RPMI7951 (cell line): ENCODE measurements around the gene PIRT. TPM values are rescaled to one million over a fixed set of nuclear protein-coding genes. Genes with fewer than 3 reads are reported as not detected.
A peak's percentile ranks its signal among the peaks of the same experiment; 100 is the strongest.
"Not testable (repeated sequence)": the region's sequence is repeated elsewhere in the genome, so short reads cannot be mapped to it uniquely, and the experiment has no call there.

Source experiments
- DNase-seq: peaks from one replicate; pipeline ENCODE4 v3.0.0-alpha.2; 2012; ENCODE audit warnings: low read depth
- total RNA-seq: library from RNA; depleted of rRNA; stranded (reverse); fragments of >200 nt; shearing (Covaris generic); gene quantifications from 2 replicates; pipeline ENCODE4 v1.2.3, GENCODE V29; 2014; rRNA removed

The PIRT gene
- total RNA-seq: not detected in 2 replicates

DNA sequence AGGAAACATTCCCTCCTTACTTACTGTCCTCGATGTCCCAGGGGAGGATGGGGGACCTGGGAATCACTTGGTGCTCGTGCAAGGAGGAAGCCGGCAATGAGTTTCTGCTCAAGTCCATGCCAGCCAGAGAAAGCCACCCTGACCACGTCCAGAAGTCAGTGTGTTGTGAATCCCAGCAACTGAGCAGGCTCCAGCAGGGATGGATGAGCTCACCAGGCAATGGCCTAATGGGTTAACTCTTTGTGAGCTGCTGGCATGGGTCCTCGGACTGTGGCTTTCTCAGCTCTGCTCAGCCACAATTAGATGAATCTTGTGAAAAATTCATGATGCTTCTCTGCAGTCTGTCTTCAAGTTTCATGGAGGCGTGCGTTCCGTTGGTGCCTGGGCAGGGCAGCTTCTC lies at the start of gene PIRT:
TSS of gene PIRT (minus strand) at position 167 of the 400 bp plus-strand sequence. CDS start 12,442 bp downstream, outside the sequence.
- no peak for DNase-seq

DNA sequence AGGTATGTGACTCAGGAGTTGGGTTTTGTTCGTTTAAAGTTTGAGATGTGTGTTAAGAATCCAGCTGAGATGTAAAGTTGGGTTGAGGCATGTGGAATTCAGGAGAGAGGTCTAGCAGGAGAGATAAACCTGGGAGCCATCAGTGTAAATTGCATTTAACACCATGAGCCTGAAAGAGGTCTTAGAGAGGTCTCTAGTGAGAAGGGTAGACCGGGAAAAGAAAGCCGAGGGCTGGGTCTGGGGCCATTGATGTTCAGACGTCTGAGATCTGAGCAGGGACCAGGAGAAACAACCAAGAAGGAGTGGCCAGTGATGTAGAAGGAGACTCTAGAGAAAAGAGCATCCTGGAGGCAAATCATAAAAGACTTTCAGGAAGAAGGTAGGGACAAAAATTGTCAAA lies 44.1 kb upstream of the PIRT start:
- DNase-seq: no peak

DNA sequence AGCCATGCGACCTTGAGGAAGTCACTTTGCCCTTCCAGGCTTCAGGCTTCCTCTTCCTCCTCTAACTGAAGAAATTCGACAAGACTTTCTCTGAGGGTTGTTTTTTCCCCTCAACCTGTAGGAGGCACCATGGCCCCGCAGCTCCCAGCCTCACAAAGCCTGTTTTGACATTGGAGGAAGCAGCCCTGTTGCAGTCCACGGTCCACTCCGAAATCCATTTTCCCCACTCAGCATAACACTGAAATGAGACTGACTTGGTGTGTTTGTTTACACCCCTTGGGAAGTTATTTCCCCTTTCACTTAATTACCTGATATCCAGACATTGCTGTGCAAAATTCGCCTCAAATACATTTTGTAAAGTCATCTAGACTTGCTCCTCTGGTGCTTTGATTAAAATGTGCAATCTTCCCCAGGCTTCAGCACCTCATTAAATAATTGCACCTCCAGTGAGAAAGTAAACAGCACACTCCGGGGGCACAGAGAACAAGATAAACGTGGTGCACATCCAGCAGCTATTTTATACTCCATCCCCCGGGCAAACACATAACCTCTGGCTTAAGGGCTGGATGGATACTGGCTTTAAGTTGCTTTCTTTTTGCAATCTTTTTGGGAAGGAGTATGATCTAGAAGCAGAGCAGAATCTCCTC lies 41.4 kb upstream of the PIRT start:
- no peak for DNase-seq

DNA sequence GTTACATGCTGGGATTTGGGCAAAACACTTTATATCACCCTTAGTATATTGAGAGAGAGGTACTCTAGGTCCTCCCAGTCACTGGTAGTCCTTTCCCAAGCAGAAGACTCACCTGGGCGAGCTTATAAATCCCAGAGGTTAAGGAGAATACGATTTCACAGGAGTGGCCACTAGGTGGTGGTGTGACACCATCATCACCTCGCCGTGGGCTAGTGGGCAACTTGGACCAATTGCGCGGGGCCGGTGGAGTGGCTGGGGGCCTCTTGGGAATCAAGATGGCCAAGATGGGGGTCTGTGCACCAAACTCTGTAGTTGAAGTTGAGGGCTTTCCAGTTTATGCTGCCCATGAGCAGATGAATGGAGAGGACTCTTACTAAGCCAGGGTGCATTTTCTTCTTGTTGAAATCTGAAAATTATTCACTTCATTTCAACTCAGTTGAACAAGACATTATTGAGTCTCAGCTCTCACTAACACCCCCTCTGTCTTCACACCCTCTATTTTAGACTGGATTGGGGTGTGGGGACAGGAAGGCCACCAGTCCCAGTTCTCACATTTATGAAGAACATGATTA lies 38.2 kb upstream of the PIRT start:
- DNase-seq: peak; percentile 19

DNA sequence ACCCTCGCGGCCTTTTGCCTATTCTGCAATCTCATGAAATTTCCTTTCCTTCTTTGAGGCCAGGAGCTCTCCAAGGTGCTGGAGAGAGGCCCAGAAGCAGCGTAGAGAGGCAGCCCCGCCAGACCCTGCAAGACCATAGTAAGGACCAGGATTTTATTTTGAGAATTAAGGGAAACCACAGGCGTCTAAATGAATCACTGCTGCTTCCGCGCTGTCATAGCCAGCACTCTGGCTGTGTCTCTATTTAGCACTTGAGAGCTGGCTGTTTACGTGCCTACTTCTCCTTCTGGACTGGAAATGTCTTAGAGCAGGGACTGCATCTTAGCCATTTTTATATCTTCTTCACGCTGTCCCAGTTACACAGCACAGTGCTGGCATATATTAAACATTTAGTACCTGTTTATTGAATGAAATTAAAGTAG lies 37.6 kb upstream of the PIRT start:
- DNase-seq: peak; percentile 13

DNA sequence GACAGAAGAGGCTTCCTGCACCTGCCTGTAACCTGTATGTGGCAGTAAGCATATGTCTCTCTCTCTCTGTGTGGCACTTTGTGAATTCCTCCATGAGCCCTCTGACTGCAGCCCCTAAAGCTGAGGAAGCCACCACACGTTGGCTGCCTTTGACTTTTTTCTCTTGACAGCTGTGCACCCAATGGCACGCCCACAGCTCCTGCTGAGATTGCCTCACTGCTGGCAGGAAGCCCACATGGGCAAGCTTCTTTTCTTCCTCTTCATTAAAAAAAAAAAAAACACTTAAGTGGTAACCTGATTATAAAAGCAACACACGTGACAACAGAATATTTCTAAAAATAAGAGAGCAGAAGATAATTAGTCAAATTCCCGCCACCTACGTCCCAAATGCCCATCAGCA lies 34.0 kb upstream of the PIRT start:
- DNase-seq: no peak

DNA sequence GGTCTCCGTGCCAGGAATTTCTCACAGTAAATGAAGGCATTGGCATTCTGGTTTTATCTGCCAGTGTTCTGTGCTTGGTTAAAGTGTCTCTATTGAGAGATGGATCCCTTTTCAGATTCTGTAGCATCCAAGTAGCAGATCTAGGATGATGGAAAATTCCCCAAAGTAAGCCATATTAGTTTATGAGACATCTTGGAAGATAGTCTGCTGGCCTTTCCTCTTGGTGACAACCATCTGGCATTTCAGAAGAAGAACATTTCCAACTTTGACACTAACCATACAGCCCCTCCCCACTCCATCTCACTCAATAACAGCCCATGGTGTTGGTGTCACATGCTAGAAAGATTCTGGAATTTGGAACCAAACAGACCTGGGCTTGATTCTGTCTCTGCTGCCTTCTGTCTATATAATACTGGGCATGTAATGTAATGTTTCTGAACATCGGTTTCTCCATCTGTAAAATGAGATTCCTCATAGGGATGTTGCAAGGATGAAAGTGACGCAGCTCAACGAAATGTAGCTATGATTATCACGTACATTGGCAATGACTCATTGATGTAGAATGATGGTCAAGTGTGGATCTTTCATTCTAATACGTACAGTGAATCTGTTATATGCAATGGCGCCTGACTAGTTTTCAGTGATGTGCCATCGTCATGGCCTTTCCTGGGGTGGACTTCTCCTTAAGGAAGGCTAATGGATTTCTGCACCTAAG lies 32.6 kb upstream of the PIRT start:
- DNase-seq: peak; percentile 1

DNA sequence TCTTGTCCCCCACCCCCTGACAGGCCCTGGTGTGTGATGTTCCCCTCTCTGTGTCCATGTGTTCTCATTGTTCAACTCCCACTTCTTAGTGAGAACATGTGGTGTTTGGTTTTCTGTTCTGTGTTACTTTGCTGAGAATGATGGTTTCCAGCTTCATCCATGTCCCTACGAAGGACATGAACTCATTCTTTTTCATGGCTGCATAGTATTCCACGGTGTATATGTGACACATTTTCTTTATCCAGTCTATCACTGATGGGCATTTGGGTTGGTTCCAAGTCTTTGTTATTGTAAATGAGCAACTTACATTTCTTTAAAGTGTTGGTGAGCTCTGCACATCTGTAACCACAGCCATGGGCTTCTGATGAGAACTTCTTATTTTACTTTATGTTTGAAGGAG lies 30.9 kb upstream of the PIRT start:
- not testable (repeated sequence) for DNase-seq

DNA sequence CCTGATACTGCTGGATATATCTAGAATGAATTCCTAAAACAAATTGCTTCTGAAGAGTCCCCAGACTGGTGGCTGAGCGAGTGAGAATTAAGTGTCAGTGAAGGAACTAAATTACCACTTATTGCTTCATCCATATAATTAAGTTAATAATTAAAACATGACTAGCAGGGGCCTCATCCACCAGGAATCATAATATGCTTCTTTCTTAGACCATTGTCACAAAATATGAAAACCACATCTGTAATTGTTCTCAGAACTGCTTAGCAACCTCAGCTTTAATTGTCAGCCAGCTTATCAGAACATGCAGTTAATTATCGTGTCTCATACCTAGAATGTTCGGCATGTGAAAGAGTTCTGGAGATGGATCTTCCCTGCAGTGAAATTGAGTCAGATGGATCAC lies 21.2 kb upstream of the PIRT start:
- no peak for DNase-seq

DNA sequence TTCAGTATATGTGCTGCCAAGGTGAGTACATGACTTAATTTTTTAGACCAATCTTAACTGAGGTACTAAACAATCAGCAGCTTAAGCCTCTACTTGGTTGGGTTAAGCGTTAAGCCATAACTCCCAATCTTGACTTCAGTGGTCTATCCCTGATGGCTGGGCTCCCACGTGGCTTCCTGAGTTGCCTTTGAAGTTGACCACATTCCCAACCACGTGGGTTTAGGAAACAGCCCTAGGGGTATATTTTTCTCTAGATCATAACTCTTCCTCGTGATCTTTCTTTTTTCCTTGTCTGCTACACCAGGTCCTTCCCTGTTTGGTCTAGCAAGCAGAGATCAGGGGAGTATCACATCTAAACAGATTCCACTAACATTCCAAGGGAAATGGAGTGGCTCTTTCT lies 20.1 kb upstream of the PIRT start:
- DNase-seq: peak; percentile 44

DNA sequence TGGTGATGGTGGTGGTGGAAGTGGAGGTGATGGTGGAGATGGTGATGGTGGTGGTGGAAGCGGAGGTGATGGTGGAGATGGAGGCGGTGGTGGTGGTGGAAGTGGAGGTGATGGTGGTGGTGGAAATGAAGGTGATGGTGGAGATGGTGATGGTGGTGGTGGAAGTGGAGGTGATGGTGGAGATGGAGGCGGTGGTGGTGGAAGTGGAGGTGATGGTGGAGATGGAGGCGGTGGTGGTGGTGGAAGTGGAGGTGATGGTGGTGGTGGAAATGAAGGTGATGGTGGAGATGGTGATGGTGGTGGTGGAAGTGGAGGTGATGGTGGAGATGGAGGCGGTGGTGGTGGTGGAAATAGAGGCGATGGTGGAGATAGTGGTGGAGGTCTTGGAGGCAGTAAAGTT lies 8.7 kb upstream of the PIRT start:
- not testable (repeated sequence) for DNase-seq

DNA sequence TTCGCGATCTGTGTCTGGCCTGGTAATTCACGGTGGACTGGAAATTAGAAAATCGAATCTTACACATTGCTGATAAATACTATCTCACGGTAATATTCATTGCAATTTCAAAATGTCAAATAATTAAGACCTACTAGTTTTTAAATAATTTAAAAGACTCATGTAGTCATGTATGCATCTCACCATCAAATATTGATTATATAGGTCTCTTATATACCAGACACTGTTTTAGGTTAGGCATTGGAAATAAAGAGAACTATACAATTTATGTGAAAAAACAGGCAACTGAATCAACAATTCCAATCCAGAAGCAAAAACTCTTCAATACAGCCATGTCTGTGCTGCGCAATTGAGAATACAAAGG lies 7.5 kb upstream of the PIRT start:
- no peak for DNase-seq

DNA sequence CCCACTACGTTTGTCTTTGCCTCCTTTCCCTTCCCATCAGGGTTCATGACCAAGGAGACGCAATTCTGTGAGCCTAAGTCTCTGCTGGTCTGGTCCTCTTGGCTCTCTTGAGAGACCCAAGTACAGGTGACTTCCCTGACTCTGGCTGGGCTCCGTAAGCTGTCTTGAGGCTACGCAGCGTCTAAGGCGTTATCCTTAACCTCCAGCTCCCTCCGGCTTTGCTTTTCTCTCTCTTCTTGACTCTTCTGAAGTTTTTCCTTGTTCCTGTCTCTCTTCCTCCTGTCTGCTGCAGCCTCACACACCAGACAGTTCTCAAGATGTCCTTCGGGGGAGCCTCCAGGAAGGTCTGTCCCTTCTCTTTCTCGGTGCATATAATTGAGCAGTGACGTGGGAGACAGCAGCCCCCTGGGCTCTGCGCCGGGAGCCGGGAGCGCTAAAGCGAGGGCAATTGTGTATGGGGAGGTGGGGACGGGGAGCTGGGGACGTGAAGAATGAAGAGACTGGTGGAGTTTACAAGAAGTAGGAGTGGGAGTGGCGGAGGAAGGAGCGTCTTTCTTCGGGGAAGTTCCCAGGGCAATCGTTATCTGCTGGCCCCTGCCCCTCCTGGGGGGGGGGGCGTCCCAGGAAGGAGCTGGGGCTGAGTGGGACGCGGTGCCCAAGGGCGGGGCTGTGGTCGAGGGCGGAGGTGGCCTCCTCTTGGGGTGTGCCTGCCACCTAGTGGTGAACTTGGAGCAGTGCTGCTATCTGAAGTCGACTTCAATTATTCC lies 6.9 kb upstream of the PIRT start:
- peak; percentile 37 for DNase-seq

DNA sequence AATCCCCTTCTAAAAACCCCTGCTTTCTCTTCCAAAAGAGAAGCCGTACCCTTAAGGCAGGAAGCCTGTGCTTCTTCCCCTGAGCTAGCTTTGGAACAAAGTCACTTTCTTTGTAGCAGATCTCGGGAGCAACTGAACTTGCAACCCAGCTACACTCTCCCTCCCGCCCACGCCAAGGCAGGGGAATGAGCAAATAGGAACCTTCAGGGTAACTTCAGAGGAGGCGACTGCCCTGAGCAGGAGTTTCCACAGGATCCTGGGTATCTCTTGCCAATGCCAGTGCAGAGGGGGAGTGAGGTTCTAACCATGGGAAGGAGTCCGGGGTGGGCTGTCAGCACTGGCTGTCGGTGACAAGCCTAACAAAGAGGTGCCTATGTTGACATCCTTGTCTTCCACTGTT lies 5.9 kb upstream of the PIRT start:
- no peak for DNase-seq

DNA sequence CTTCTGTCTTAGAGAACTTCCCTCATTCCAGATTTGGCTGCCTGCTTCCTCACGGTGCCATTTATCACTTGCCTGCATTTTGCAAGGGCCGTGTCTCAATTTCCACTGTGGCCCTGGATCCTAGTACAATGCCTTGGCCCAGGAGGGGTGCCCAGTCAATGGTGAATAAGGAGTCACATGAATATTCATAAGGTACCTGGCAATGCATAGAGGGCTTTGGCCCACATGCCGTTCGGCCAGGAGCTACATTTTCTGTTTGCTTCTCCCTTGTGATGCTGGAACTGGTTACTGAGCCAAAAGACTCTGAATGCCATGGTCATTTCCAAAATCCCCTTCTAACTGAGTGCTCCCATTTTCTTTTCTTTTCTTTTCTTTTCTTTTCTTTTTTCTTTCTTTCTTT lies 4.8 kb upstream of the PIRT start:
- DNase-seq: no peak

DNA sequence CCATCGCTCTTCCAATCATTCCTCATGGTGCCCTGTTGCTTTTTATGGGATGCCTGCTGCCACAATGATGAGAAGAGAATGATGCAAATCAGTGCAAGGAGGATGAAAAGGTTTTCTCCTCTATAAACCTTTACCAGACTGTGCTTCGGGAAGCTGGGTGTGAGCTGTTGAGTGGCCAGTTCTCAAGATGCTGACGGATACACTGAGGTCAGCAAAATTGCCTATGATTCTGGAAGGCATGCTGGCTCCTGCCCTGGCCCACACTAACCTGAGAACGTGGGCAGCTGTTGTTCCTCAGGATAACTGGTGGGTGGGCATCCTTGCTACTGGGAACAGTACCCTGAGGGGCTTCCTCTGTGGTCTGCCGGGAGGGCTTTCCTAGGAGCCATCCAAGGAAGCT lies 795 bp upstream of the PIRT start:
- no peak for DNase-seq

DNA sequence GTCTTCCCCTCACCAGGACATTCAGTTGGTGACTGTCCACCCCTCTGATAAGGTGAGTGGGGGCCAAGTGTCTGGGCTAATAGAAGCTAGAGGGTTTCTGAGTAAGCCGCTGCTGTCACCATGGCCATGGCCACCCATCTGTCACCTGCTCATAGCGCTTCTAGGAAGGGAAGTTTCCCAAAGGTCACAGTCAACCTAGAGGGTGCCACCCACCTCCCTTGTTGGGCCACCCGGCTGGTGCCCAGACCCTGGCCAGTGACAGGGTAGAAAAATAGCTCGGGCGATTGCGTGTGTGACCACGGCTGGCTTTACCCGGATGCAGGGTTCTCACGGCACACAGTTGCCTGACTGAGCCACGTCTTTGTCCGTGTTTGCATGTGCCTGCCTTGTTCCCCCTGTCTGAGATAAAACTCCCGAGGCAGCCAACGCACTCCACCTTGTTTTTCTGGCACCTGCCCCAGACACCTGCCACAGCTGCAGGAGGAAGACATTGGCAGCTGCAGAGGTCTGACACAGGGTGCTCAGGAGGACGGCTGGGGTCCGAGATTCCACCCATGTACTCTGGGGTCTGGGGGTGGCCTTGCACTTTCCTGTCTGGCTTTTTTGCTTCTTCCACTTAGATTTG lies 809 bp downstream of the PIRT start:
- DNase-seq: no peak

DNA sequence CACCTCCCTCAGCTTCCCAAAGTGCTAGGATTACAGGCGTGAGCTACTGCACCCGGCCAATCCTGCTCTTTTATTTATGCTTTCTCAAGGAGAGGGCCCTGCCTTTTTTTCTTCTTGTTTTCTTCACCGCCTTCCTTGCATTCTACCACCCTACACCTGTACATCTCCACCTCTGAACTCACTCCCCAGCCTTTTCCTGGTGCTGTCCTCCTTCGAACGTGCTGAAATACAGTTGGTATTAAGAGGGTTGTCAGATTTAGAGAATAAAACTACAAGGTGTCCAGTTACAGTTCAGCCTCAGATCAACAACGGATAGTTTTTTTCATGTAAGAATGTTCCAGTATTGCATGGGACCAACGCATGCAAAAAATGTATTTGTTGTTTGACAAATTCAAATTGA lies 1.7 kb downstream of the PIRT start:
- no peak for DNase-seq

DNA sequence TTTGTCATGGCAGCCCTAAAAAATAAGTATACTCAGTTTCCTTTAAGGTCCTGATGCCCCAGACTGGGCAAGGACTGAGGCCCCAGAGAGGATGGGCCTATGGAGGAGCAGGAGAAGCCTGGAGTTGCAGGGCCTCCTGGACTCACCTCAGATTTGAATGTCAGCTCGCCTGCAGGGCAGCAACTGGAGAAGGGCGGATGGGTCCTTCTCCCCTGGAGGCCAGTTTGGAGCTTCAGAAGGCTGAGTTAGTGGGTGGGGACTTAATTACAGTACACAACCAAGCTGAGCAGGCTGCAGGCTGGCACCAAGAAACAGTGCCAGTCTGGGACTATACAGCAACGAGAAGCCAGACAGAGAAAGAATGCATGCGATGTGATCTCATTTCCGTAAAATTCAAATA lies 6.2 kb downstream of the PIRT start:
- DNase-seq: no peak

DNA sequence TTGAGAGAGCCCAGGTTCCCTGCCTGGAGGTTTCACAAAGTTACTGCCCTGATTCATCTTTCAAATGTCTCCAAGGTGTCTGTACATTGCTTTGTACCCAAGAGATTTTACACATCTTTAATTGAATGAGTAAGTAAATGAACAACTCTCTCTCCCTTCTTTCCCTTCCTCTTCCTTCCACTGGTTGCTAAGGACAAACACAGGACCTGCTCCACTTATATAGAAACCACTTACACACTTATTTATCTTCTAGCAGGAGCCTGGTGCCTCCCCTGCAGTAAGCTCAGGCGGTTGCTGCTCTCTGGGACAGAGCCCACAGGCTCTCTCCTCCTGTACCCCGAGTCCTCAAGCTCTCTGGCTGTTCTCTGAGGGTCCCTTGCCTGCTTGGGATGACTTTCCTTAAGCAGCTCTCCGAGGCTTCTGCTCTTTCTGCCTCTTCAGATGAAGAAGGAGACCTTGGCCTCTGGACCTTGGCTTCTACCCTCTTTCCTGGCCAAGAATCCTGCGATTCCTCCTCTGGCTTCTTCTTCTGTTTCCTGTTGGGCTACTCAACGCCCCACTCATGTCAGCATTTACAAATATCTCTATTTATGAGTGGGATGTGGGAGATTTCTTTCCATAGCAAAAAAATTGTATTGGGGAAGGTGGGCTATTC lies 9.9 kb downstream of the PIRT start:
- no peak for DNase-seq

DNA sequence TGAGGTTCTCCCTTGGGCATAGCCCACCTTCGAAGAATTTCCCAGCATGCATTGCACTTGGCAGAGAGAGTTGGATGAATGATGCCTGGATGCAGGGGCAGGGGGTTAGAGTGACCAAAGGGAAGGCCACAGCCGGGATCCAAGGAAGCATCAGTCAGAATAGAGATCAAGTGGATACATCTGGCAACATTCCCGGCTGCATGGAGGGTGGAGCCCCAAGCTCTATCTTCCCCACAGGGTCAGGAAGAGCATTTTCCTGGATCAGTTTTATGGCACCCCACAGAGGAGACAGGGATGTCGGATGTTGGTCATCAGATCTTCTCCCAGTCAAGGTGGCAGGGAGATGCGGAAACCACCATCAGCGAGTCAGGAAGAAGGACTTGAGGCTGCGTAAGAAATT lies 13.0 kb downstream of the PIRT start:
- no peak for DNase-seq

DNA sequence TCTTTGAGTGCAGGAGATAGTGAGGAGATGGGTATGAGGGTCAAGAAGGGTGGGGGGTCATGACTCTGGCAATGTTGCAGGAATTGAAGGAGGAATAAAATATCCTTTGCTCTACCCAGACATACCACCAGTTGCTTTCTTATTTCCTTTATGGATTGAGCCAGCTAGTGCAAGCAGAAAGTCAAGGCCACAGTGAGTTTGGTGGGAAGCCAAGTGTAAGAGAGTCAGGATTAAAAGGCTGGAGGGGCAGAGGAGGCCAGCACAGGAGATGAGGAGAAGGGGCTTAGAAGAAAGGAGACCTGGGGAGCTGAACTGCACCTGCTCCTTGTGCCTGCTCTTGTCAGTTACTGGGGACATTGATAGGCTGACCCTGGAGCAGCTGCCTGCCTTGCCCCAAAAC lies 16.1 kb downstream of the PIRT start:
- DNase-seq: no peak
